H1 (cell line): ENCODE measurements around the gene SCUBE2. TPM values are rescaled to one million over a fixed set of nuclear protein-coding genes. Genes with fewer than 3 reads are reported as not detected.

Experiments used
- CBX5 ChIP-seq: fragments of 300-800, 300-1000 bp; sonication (generic); IDR thresholded peaks from 2 replicates; pipeline ENCODE4 v1.7.1; 2016; ENCODE audit warnings: antibody characterized with exemption, low read length, low read depth
- SIN3A ChIP-seq, 2 experiments: IDR thresholded peaks in 1 of 2; conservative IDR thresholded peaks in 1 of 2; 2 replicates each; pipeline ENCODE4 v1.6.1; 2011 to 2012; ENCODE audit warnings: low read length in 2 of 2, improper control_type of control experiment in 1 of 2, low read depth in 1 of 2, mild to moderate bottlenecking in 1 of 2
- polyA plus RNA-seq, 7 experiments: library from polyadenylated mRNA; depleted of rRNA in 3 of 7; stranded (reverse) in 5 of 7; unstranded in 2 of 7; fragments of >200 nt in 5 of 7; fragments of 200-250 nt in 2 of 7; gene quantifications; 1 replicate in 5 of 7; 2 replicates in 1 of 7; 4 replicates in 1 of 7; pipeline versions ENCODE4 v1.2.1 to v1.2.3, GENCODE V29; 2011 to 2013; ENCODE audit warnings: missing spikeins in 2 of 7, mixed read lengths in 2 of 7
- total RNA-seq: library from RNA; stranded (reverse); fragmentation: NEBNext Ultra II Directional; extraction: Animal tissue kit (Norgen Biotek cat#: 25700); gene quantifications from 2 replicates; pipeline ENCODE4 v1.2.1, GENCODE V29; 2021

SCUBE2 gene
- total and polyA plus RNA-seq, 2 of the 8 experiments (the other 6 are each of a cell fraction or from before 2014, with no cell fraction given) = 0.29 to 1.2 TPM

DNA sequence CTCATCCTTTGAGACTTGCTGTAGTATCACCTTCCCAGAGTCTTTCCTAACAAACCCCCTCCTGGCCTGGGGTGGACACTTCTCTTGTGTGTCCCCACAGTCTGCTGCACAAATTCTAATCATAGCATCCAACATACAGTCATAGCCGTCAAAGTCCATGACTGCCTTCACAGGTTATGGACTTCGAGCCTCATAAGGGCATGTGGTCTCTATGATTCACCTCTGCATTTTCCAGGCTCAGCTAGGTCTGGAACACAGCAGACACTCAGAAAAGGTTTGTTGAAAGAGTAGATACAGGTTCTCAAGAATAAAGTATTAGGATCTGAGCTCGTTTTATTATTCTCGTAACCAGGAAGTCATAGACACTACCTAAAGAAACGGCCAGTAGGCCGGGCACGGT lies 13.2 kb upstream of the SCUBE2 start (continued):
- TF ChIP-seq SIN3A (conservative IDR thresholded peaks at IDR 0.05 in 1 of 2, IDR thresholded peaks at IDR 0.05 in 1 of 2; ENCODE audit: low read depth in 1 of 2, low read length in 2 of 2) (no peak), CBX5 (no peak)
